Gastrocnemius medialis (tissue), 4 donors: Measurements from ENCODE around the gene MAP3K10.

ENCODE experiments used
- CTCF ChIP-seq, 5 experiments: fragments of 450-650 bp in 3 of 5; fragments of 200-600 bp in 2 of 5; sonication (generic) in 2 of 5; IDR thresholded peaks in 4 of 5; conservative IDR thresholded peaks in 1 of 5; 1 replicate in 4 of 5; 2 replicates in 1 of 5; pipeline ENCODE4 v1.5.1; 2016 to 2019; ENCODE audit warnings: antibody characterized with exemption in 5 of 5, mild to moderate bottlenecking in 3 of 5, moderate library complexity in 3 of 5
- POLR2A ChIP-seq, 2 donors: fragments of 450-650 bp; IDR thresholded peaks; one replicate each; pipeline ENCODE4 v1.6.1; 2017; ENCODE audit warnings: antibody characterized with exemption in 2 of 2, mild to moderate bottlenecking in 2 of 2, moderate library complexity in 2 of 2

- TF ChIP-seq POLR2A (IDR thresholded peaks at IDR 0.05) (no peak), CTCF (IDR thresholded peaks at IDR 0.05 in 4 of 5, conservative IDR thresholded peaks at IDR 0.05 in 1 of 5) (no peak)
These were observed 60.0 kb downstream of the MAP3K10 start for GRCh38 chr19:40251244-40251643.
